HG02610 (cell line): Measurements from ENCODE around the gene NRARP.
"Not testable (repeated sequence)": the region's sequence is repeated elsewhere in the genome, so short reads cannot be mapped to it uniquely, and the experiment has no call there.

Source experiments
- ATAC-seq: cut with Tn5 transposase; IDR thresholded peaks from one replicate; pipeline ENCODE4 v1.9.1; 2021; ENCODE audit warnings: mild to moderate bottlenecking, moderate library complexity; ENCODE audit not compliant: unreplicated experiment

NRARP gene, protein sequence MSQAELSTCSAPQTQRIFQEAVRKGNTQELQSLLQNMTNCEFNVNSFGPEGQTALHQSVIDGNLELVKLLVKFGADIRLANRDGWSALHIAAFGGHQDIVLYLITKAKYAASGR

DNA sequence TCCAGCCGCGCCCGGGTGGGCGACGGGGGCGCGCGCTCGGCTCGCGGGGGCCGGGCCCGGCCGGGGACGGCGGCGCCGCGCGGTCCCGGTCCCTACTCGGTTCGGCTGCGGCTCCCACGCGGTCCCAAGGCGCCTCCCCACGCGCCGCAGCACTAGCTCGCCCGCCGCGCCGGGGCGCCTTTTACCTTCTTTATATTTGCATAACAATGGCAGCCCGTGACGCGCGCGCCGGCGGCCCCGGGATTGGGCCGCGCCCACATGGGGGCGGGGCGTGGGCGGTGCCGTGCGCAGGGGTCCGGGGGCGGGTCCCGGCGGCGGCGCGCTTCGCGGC lies at the start of gene NRARP:
Gene NRARP (minus strand): TSS at position 154 of the 331 bp plus-strand sequence. CDS start 343 bp downstream, outside the sequence.
- peak; percentile 60 for ATAC-seq

DNA sequence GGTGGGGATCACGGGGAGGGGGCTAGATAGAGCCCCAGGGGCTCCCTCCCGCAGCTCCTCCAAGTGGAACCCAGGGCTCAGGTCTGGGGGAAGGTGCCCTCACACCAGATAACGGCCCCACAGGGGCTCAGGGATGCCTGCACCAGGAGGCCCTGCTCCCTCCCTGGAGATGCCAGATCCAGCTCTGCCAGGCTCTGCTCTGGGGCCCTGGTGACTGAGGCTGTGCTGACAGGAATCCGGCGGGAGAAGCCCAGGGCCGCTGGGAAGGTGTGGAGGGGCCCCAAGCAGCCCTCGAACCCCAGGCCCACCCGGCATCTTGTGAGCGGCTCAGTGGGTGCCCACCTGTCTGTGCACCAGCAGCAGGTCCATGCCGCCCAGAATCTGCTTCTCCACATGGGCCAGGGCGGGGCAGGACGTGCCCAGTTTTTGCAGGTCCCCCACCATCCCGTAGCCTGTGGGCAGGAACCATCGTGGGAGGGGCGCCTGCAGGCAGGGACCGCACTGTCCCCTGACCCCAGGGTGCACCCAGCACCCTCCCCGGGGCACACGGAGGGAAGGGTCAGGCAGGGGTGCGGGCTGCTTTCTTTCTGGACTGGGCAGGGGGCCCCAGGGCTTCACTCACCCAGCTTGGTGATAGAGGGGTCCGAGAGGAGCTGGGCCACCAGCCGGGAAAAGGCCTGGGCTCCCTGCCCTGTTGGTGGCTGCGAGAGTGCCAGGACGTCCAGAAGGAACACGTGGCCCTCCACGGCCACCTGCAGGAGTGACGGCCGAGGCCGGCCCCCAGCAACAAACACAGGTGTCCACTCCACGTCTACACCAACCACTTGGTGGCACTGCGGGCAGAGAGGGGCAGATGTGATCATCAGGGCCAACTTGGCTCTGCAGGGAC lies 48.9 kb upstream of the NRARP start:
- ATAC-seq: no peak

DNA sequence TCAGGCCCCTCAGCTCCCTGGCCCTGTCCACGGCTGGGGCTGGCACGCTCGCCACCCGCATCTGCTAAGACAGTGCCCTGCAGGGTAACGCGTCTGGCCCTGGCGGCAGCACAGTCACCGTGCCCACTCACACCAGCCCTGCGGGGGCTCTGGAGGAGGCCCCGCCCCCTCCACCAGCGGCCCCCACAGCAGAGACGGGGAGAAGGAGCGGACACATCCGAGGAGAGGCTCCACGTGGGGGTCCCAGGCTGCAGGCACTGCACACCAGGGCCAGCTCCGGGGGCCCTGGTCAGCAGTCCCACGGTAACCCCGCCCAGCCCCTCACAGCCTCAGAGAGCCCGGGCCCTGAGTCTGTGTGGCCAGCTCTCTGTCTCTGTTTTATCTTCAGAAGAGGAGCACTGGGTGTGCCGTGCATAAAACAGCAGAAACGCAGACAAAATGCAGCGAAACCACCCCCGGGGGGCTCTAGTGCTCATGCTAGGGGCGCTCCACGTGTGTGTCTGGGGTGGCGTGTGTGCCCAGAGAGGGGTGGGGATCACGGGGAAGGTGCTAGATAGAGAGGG lies 47.5 kb upstream of the NRARP start:
- ATAC-seq: no peak

DNA sequence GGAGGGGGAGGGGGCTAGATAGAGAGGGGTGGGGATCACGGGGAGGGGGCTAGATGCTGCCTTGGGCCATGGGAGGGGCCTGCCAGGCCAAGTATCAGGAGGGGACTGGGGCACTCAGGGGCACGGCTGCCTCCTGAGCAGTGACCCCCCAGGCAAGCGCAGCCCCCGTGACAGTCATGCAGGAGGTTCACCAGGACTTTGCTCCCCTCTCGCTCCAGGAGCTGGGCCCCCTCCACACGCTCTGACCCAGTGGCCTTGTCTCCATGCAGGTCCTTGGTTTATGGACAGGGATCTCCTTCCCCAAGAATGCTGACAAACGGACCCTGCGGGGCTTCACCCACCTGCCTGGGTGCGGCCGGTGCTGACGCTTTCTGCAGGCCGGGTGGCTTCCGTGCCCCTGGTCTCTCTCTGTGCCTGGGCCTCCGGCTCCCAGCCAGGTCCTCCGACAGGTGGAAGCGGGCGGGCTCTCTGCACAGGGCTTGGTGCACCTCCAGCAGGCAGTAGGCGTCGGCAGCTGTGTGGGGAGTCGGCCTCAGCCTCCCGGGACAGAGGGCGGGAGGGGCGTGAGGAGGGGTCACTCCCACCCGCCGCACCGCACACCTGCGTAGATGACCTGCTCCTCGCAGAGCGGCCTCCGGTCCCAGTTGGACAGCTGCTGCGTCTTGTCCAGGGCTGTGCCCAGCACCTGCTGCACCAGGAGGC lies 46.8 kb upstream of the NRARP start:
- no peak for ATAC-seq

DNA sequence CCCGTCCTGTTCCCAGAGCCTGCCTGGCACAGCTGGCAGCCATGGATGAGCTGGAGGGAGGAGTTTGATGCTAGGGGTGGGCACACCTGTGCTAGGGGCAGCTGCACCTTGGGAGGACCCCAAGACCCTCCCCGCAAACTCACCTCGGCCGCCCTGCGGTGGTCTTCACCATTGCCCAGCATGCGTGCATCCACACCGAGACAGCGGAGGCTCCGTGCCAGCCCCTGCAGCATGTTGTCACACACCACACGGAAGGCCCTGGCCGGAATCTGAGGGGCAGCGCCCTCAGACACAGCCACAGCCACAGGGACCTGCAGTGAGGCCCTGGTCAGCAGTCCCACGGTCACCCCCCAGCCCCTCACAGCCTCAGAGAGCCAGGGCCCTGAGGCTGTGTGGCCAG lies 45.9 kb upstream of the NRARP start:
- no peak for ATAC-seq

DNA sequence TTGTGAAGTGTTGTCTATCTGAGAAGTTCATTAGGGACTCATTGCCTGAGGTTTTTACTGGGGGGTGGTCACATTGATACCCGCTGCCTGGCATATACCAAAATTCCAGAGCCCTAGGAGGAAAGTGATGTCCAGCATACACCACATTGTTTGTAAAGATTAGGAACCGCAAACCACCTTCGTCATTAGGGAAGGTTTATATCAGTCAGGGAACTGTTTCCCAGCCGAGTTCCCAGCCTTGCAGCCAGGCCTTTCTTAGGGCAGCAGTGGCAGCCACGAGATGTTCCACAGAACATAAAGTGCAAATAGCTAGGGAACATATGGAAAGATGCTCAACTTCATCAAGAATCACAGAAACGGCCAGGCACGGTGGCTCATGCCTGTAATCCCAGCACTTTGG lies 40.4 kb upstream of the NRARP start:
- ATAC-seq: no peak

DNA sequence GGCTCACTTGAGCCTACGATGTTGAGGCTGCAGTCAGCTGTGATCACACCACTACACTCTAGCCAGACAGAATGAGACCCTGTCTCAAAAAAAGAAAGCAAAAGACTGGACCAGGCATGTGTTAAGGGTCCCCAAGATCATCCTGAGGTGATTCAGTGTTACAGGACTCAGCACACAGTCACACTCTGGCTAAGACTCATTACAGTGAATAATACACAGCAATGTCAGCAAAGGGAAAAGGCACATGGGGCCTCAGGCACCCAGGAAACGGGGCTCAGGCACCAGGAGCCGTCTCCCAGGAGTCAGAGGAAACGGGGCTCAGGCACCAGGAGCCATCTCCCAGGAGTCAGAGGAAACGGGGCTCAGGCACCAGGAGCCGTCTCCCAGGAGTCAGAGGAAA lies 39.2 kb upstream of the NRARP start:
- no peak for ATAC-seq

DNA sequence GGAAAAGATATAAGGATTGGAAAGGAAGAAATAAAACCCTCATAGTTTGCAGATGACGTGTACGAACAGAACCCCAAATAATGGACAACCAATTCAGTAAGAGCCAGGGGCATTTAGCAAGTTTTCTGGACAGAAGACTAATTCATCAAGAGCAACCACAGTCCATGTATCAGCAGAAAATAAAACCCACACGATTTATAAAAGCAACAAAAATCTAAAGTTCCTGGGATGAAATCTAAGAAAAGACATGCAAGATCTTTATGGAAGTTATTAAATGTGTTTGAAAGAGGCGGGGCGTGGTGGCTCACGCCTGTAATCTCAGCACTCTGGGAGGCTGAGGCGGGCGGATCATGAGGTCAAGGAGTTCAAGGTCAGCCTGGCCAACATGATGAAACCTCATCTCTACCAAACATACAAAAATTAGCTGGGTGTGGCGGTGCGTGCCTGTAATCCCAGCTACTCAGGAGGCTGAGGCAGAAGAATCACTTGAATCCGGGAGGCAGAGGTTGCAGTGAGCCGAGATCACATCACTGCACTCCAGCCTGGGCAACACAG lies 37.9 kb upstream of the NRARP start:
- ATAC-seq: not testable (repeated sequence)

DNA sequence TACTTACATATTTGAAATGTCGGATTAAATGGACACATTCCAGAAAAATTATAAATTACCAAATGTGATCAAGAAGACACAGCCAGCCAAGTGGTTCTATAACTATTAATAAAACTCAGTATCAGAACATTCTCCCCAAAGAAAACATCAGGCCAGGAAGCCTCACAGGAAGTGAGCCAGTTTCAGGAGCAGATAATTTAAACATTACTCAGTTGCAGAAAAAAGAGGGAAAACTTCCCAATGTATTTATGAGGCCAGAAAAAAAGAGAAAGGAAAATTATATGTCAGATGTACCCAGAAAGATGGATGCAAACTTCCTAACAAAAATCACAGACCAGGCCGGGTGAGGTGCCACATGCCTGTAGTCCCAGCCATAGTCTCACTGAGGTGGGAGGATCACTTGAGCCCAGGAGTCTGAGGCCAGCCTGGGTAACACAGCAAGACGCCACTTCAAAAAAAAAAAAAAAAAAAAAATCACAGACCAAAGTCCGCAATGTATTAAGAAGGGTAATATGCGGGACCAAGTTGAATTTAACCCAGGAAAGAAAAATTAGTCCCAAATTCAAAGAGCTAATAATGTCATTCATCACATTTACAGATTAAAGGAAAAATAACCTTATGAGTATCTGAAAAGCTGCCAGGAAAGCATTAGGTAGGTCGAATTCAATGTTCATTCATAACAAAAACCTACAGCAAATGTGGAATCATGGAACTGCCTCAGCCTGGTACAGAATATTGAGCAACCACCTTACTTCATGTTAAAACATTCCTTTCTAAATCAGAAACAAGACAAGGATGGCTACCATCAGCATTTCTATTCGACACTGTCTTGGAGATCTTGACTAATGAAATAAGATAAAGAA lies 37.2 kb upstream of the NRARP start:
- ATAC-seq: no peak

DNA sequence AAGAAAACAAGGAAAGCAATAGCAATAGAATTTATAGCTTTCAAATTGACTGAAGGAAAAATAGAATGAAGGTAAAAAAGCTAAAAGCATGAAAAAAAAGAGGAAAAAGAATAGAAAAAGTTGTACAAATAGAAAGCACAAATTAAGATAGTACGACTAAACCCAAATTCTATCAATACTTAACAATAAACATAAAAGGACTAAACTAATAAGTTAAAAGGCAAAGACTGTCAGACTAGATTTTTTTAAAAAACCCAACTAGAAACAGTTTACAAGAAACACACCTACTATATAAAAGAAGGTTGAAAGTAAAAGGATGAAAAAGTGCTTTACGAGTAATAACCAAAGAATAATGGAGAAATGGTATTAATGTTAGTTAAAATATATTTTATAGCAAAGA lies 34.7 kb upstream of the NRARP start:
- no peak for ATAC-seq

DNA sequence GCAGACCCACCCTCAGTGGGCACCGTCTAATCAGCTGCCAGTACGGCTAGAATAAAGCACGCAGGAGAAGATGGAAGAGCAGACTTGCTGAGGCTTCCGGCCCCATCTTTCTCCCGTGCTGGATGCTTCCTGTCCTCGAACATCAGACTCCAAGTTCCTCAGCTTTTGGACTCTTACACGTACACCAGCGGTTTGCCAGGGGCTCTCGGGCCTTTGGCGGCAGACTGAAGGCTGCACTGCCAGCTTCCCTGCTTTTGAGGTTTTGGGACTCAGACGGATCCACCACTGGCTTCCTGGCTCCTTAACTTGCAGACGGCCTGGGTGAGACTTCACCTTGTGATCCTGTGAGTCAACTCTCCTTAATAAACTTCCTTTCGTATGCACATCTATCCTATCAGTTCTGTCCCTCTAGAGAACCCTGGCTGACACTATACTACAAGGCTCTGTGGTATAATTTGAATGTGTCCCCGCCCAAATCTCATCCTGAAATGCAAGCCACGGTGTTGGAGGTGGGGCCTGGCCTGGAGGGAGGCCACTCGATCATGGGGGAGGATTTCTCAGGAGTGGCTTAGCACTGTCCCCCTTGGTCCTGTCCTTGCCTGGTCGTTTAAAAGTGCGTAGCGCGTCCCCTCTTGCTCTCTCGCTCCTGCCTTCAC lies 31.1 kb upstream of the NRARP start:
- ATAC-seq: no peak

DNA sequence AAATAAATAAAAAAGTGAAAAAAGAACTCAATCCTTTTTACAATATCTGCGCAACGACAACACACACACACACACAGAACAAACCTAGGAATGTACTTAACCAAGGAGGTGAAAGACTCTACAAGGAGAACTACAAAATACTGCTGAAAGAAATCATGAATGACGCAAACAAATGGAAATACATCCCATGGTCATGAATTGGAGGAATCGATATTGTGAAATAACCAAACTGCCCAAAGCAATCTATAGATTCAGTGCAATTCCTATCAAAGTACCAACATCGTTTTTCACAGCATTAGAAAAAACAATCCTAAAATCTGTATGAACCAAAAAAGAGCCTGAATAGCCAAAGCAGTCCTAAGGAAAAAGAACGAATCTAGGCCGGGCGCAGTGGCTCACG lies 29.9 kb upstream of the NRARP start:
- no peak for ATAC-seq

DNA sequence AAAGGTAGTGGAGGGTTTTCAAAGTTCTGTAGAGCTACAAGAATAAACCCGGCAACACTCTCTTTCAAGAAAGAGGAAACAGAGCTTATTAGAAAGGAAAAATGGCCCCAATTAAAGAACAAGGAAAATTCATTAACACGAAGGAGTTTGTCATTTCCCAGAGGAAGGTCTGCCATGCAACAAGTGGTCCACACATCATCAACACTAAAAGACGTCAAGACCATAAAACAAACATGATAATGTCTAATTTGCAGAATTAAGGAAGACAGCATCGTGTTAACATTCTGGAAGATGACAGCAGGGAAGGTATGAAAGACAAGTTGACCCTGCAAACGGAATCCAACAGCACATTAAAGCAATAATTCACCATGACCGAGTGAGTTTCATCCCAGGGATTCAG lies 28.6 kb upstream of the NRARP start:
- no peak for ATAC-seq

DNA sequence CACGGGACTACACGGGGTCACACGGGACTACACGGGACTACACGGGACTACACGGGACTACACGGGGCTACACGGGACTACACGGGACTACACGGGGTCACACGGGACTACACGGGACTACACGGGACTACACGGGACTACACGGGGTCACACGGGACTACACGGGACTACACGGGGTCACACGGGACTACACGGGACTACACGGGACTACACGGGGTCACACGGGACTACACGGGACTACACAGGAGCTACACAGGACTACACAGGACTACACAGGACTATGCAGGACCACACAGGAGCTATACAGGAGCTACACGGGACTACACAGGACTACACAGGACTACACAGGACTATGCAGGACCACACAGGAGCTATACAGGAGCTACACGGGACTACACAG lies 27.5 kb upstream of the NRARP start:
- ATAC-seq: not testable (repeated sequence)

DNA sequence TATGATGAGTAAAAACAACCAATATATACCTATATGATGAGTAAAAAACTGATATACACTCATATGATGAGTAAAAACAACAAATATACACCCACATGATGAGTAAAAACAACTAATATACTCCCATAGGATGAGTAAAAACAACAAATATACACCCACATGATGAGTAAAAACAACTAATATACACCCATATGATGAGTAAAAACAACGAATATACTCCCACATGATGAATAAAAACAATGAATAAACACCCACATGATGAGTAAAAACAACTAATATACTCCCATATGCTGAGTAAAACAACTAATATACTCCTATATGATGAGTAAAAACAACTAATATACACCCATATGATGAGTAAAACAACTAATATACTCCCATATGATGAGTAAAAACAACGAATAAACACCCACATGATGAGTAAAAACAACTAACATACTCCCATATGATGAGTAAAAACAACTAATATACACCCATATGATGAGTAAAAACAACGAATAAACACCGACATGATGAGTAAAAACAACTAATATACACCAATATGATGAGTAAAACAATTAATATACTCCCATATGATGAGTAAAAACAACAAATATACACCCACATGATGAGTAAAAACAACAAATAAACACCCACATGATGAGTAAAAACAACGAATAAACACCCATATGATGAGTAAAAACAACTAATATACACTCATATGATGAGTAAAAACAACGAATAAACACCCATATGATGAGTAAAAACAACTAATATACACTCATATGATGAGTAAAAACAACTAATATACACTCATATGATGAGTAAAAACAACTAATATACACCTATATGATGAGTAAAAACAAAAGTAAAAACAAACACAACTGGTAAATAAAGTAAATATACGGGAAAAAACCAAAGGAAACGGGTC lies 25.8 kb upstream of the NRARP start:
- not testable (repeated sequence) for ATAC-seq

DNA sequence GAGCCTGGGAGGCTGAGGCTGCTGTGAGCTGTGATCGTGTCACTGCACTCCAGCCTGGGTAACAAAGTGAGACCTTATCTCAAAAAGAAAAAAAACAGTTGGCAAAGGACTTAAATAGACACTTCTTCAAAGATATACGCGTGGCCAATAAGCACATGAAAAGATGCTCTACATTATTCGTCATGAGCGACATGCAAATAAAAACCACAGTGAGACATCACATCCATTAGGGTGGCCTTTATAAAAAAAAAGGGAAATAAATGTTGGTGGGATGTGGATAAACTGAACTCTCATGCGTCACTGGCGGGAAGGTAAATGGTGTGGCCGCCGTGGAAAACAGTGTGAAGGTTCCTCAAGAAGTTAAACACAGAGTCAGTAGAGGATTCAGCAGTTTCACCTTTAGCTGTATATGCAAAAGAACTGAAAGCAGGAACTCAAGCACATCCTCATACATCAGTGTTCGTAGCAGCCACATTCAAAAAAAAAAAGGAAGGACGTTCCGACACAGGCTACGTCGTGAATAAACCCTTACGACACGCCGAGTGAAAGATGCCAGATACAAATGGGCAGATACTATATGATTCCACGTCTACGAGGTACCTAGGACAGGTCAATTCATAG lies 24.5 kb upstream of the NRARP start:
- ATAC-seq: no peak

DNA sequence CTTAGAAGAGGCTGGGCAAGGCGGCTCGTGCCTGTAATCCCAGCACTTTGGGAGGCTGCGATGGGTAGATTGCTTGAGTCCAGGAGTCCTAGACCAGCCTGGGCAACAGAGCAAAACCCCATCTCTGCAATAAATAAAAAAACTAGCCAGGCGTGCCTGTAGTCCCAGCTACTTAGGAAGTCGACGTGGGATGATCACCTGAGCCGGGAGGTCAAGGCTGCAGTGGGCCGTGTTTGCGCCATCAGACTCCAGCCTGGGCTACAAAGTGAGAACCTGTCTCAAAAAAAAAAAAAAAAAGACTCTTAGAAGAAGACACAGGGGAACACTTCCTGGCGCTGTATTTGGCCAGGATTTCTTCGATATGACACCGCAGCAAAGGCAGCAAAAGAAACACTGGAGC lies 23.7 kb upstream of the NRARP start:
- ATAC-seq: no peak

DNA sequence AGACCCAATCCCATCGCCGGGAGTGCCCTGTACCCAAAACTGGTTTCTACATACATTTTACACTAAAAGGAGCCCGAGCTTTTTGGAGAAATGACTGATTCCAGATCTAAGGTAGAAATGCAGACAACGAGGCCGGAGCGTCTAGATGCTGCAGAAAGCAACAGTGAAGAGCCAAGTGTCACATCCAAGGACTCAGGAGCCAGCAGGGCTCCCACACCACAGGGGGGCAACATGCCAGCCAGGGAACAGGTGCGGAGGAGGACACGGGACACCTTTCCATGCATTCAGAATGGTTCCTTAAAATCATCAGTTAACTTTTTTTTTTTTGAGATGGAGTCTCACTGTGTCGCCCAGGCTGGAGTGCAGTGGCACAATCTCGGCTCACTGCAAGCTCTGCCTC lies 23.1 kb upstream of the NRARP start:
- ATAC-seq: no peak
